GM21529 (cell line): Measurements from ENCODE around the gene TYSND1.
"Not testable (repeated sequence)": the region's sequence is repeated elsewhere in the genome, so short reads cannot be mapped to it uniquely, and the experiment has no call there.

Source experiments
- ATAC-seq: cut with Tn5 transposase; IDR thresholded peaks from one replicate; pipeline ENCODE4 v1.9.1; 2021; ENCODE audit not compliant: unreplicated experiment

Gene TYSND1

DNA sequence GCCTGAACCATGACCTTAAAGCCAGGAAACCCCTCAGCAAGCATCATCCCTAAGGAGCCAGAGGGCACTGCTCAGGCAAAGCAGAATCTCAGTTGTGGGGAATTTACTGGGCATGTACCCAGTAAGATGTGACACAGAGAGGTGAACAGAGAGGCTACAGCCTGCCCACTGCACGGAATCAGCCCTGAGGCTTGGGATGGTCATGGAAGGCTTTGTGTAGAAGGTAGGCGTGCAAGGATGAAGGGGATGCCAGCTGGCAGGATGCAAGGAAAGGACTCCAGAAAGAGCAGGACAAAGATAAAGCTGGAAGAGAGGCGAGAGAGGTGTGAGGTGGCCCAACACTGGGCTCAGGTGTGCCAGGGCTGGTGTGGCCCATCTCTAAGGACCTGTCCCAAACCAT is 11.5 kb downstream of the TYSND1 start:
- ATAC-seq, result no peak

DNA sequence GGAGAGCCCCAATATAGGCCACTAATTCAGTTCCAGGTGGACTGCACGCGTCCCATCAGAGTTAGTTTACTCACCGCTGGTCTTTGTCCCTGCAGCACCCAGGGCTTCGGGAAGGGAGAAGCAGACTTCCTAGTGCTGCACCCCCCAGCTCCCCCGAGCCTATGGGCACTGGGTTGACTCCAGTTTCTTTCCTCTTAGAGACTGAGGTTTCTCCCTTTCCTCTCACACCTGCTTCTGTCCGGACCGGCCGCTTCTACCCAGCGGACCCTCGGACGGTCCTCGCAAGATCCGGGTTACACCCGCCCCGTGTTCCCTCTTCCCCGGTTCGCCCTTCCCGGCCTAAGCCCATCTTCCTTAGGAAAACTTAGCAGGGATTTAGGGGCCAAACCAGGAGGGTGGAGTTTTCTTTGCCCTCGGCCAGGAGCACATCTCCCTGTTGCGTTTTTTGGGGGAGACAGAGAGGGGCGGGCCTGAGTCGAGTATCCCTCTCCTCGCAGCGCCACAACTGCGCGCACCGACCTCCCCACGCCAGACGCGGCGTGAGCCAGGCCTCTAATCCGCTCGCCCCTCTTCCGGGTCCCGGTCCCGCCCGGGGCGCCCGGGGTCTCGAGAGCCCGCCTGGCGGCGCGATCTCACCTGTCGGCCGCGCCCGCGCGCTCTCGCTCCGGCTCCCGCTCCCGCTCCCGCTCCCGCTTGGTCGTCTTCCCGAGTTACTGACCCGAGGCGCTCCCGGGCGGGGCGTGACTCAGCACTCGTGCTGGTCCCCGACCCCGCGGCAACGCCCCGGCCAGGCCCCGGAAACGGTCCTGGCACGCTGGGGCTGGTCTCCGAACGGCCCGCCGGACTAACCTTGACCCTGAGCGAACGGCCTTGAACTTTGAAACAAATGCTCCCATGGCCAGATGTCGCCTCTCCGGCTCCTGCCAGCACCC is 14.1 kb downstream of the TYSND1 start, which contains the start of gene AIFM2:
Gene AIFM2, minus strand, starts transcription at position 728 of the 932 bp plus-strand sequence. CDS start 8,741 bp downstream, outside the sequence.
- peak; percentile 84 for ATAC-seq

DNA sequence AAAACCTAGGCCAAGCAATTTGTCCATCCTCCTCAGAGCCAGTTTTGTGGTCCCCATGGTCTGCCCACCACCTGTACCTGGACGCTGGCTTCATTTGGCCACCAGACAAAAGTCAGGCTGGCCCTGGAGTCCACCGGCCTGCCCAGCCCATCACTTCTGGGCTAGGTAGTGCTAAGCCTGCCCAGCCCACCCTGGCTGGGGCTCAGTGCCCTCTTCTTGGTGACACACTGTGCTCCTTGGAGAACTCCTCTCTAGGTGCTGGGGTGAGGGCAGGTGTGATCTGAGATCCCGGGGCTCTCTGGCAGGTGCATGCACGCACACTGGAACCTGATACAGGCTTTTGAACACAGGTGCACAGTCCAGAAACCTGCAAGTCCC is 15.0 kb downstream of the TYSND1 start:
- no peak for ATAC-seq

DNA sequence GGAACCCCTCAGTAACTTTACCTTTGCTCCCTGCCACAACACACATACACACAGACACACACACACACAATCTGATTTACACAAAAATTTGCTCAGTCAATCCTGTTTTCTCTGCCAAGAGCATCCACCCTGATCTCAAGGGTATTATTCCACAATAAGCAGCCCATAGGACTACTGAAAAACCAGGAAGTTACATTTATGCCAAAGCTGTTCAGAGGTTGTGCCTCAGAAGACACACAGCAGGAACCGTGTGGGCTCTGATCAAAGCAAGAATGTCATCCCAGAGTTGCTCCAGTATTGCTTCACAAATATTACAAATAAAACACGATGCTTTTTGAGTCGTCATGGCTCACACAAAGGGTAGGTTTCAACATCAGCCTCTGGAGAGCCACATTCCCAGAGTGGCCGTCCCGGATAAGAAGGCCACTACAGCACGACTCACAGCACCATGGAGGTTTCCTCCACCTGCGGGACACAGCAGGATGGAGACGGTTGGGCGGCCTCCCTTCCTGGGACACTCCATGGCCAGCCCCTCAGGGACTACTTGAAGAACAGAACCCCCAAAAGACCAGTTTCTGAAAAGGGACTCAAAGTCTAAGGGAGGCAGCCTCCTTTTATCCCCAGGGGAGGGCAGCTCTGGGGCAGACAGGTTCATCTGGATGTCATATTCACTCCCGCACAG is 15.5 kb downstream of the TYSND1 start:
- no peak for ATAC-seq

DNA sequence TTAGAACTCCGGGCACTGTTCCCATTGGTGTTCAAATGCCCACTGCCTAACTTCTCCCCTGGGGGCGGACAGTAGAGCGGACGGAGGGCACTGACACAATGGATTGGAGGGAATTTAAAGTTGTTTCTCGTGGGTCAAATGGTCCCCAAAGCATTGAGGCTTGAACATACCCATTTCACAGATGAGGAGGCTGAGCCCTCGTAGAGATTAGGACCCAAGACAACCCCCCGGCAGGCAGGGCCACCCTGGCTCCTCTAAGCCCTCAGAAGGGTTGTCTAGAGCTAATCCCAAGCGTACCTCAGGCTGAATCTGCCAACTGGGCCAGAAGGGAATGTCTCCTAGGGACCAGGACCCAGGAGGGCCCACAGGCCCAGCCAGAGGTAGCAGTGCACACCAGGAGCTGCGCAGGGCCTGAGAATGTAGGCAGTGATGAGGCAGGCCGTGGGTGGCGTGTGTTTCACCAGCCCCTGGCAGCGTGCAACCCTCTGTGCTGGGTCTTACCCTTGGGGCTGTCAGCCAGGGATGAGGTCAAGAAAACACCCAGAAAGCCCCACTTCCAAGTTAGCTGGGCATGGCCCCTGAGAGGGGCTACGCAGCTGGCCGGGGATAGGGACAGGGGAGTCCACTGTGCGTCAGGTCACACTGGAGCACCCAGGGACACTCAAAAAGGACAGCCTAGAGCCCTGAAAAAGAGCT is 19.7 kb downstream of the TYSND1 start:
- ATAC-seq, result no peak

DNA sequence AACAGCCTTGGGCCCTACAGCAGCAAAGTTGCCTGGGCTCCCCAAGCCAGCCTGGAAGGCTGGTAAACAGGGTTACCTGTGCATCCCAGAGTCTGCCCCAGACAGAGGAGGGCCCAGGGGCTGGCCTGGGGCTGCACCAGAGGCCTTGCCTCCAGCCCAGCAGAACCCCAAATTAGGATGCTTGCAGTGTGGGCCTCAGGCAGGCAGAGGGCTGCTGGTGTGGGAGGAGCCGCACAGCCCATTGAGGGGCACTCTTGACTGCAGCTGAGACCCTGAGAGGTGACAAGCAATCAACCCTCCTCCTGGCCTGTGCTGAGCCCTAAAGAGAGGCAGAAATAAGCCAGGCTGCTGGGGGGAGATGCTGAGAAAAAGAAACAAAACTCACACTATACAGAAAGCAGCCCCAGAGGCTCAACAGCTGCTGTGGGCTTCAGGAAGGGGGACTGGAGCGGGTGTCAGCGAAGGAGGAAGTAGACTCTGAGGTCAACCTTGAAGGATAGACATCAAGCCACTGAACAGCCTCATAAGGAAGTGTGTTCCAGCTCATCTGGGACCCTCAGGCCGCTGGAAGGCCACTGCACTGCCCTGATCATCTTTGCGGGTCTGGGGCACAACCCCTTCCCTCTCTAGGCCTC is 20.5 kb downstream of the TYSND1 start:
- no peak for ATAC-seq

DNA sequence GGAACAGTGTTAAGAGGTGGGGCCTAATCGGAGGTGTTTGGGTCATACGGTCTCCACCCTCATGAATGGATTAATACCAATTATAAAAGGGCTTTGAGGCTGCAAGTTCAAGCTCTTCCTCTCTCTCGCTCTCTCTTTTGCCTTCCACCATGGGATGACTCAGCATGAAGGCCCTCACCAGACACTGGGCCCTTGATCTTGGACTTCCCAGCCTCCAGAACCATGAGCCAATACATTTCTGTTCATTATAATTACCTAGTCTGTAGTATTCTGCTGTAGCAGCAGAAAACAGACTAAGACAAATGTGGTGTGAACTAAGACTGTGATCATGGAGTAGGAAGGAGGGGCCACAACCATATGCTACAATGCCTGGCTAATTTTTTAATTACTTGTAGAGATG is 21.6 kb downstream of the TYSND1 start:
- ATAC-seq, result no peak

DNA sequence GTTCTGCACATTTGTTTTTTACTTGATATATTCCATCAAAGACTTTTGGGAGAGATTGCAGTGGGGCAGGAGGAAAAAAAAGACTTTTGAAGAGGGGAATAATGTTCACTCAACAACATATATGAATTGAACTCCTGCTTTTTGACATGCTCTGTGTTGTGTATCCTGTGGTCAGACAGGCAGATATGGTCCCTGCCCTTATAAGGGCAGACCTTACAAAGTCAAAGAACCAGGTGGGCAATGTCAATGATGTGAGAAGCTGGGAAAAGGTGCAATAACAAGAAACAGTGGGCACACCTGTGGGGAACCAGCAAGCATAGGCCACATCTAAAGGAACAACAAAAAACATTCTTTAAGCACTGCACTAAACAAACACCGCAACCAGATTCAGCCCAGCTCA is 22.1 kb downstream of the TYSND1 start:
- ATAC-seq, result no peak

DNA sequence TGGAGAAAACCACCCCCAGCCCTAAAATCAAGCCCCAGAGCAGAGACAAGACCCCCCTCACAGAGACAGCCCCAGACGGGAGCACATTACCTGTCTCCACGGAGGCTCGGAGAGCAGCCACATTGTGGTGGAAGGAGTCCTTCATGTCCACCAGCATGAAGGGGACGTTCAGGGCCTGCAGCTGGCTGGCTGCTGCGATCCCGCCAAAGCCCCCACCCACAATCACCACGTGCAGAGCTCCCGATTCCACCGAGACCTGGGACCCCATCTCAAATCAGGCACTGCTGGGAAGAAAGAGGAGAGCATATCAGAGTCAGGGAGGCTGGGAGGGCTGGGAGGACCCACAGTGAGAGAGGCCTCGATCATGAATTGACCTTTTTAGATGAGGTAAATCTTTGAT is 22.7 kb downstream of the TYSND1 start:
- no peak for ATAC-seq

DNA sequence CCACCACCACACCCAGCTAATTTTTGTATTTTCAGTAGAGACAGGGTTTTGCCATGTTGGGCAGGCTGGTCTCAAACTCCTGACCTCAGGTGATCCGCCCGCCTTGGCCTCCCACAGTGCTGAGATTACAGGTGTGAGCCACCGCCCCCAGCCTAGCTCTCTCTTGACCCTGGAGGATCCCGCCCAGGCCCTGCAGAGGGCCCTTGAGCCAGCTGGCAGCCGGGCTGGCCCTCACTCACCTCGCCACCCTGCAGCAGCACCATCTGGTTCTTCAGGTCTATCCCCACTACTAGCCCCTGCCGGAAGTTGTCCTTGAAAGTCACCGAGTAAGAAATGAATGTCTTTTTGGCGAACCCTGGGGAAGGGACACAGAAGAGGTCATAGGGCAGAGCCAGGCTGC is 23.3 kb downstream of the TYSND1 start:
- ATAC-seq, result not testable (repeated sequence)

DNA sequence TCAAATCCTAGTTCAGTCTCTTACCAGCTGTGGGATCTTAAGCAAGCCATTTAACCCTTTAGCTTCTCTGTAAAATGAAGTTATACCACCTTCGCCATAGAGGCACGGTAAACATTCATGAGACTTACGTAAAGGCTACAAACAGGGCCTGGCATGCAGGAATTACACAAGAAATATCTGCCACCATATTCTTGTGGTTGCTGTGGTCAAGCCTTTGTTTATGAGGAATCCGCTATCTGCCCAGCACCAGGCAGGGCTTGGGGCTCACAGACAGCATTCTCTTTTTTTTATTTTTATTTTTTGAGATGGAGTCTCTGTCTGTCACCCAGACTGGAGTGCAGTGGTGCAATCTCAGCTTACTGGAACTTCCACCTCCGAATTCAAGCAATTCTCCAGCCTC is 23.8 kb downstream of the TYSND1 start:
- ATAC-seq, result no peak

DNA sequence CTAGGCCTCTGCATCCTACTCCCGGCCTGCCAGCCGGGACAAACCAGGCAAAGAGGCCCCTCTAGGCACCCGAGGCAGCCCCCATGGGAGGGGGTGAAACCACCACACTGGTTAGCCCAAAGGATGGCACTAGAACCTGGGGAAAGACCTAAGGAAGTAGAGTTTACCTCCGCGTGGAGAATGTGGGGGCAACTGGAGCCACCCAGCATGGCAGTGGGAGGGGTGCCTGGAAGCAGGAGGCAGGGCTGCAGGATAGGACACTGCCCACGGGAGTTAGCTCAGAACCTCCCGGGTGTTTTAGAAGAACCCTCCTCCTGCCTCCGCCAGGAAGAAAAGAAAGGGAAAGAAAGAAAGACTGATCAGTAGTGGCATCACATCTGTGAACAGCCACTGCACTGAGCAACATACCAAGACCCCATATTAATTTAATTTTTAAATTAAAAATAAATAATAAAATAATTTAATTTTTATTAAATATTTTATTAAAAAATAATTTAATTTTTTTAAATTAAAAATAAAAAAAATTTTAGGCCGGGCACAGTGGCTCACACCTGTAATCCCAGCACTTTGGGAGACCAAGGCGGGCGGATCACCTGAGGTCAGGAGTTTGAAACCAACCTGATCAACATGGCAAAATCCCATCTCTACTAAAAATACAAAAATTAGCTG is 25.1 kb downstream of the TYSND1 start:
- ATAC-seq, result no peak

DNA sequence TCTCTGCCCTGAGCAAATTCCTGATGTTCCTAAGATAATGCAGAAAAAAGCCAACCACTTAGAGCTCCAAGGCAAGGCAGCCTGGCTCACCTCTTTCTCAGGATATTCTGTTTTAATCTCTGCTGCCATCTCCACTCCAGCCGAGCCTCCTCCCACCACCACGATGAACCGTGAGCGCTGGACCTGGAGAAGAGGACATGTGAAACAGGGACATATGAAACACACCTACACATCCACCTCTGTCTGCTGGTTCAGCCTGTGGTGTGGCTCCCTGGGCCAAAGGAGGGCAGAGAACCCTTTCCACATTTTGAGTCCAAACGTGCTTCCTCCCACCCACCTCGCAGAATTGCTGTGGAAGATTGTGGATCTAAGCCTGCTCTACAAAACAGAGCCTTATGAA is 26.1 kb downstream of the TYSND1 start:
- ATAC-seq, result no peak

DNA sequence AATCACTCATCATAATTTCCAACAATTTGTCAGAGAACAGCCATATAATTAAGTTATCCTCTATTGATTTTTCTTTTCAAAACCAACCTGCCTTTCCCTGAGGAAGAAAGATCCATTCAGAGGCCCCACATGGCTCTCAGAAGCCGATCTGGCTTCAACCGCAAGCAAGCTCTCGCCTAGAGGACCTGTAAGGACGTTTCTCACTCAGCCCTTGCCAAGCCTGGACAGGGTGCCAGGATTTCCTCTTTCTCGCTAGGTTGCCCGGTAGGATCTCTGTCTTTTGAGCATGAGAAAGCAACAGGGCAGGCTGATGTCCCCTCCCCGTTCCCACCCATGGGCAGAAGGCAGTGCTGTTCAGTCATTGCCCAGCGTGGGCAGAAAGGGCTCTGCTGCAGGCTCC is 26.9 kb downstream of the TYSND1 start:
- no peak for ATAC-seq

DNA sequence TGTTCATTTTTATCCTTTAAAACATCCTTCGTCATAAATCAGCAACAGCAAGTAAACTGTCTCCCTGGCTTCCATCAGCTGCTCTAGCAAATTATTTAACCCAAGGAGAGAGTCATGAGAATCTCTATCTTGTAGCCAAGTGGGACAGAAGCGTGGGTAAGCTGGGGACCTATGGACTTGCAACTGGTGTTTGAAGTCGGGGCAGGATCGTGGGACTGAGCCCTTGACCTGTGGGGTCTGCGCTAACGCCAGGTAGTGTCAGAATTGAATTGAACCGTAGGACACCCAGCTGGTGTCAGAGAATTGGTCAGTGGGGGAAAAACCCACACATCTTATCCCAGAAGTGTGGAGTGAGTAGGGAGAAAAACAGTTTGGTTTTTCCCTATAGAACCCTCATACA is 27.3 kb downstream of the TYSND1 start:
- ATAC-seq, result no peak

DNA sequence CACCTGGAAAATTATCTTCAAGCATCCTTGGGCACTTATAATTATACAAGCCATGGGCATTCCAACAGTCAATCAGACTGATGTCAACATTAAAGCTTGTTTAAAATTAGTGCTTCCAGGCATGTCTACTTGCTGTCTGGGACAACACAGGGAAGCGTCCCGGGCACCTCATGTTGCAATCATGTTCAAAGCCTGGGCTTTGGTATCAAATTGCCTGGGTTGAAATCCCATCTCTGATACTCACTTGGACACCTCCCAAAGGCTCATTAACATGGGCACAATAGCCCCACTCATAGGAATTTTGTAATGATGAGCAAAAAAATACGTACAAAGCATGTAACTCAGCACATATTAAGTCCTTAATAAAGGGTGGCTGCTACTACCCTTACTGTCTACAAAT is 28.3 kb downstream of the TYSND1 start:
- no peak for ATAC-seq

DNA sequence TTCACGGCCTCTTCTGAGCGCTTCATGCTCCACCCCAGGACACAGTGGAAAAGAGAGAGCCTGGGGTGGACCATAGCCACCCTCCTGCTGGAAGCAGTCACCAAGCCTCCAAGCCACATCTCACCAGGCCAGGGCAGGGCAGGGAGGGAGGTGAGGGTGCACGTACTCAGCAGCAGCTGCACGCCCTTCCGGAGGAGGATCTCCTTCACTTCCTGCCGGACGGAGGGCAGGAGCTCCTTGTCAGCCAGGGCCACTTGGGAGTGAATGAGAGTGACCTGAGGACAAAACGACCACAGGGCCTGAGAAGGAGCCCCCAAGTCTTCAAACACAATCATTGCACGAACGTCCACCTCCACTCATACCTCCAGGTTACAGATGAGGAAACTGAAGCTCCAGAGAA is 28.9 kb downstream of the TYSND1 start:
- no peak for ATAC-seq

DNA sequence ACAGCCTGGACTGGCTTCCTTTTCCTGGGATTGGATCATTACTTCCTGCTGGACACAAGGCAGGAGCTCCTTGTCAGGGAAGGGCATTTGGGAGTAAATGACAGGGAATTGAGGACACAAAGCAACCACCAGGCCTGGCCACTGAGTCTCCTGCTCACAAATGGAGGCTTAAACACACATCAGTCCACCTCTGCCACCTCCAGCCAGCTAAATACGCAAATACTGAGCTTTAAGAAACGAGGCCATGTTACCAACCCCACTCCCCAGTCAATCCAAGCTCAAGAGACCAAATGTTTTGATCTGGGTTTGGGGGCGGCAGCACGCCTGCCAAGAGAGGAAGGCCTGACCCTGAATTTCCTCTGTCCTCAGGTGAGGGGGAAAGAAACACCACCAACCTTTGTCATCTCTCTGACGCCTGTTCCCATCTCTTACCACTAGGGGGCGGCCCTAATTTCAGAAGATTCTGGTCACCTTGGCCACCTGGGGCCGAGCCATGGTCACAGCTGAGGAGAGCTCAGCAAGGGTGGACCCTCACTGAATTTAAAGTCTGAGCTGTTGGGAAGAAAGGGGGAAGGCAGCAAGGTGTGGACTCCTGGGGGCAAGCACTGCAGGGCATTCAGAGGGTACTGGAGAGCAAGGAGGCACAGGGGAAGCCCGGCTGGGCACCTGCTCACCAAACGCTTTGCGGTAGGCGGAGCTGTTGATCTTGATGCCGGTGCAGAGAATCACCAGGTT is 30.4 kb downstream of the TYSND1 start:
- ATAC-seq, result no peak

DNA sequence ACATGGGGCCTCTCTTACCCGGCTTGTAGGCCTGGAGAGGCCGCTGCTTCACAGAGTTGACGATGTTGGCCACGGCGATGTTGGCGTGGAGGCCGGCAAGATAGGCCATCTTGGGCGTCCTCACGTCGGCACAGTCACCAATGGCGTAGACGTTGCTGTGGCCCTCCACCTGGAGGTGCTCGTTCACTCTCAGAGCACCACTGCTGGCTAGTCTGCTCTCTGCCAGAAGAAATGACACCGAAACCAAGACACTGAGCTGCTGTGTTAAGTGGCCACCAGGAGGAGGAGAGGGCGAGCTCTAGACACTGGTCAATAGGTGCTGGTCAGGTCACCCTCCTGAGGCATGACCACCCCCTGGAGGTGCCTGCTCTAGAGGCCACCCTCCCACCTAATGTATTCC is 31.6 kb downstream of the TYSND1 start:
- ATAC-seq, result no peak

DNA sequence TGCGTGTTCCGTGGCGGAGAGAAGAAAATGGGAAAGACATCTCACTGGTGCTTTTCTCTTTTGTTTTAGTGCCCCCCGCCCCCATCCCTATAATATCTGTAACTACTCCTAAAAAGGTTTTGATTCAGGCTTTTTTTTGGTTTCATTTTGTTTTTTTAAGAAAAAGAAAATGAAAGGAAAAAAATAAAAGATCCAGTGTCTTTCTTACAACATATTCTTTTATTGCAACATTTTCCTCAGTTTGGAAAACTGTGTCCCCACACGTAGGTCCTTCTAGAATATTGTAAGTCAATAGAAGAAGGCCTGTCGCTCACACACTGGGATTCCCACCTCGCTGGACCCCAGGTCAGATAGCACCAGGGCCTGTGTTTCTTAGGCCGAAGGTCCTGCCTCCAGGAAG is 34.4 kb downstream of the TYSND1 start:
- ATAC-seq, result no peak
